HG03378 (cell line): ENCODE measurements around the gene ATP5F1D.

ENCODE experiments used
- ATAC-seq: cut with Tn5 transposase; IDR thresholded peaks from one replicate; pipeline ENCODE4 v1.9.1; 2021; ENCODE audit warnings: mild to moderate bottlenecking, moderate library complexity; ENCODE audit not compliant: unreplicated experiment

Gene ATP5F1D

DNA sequence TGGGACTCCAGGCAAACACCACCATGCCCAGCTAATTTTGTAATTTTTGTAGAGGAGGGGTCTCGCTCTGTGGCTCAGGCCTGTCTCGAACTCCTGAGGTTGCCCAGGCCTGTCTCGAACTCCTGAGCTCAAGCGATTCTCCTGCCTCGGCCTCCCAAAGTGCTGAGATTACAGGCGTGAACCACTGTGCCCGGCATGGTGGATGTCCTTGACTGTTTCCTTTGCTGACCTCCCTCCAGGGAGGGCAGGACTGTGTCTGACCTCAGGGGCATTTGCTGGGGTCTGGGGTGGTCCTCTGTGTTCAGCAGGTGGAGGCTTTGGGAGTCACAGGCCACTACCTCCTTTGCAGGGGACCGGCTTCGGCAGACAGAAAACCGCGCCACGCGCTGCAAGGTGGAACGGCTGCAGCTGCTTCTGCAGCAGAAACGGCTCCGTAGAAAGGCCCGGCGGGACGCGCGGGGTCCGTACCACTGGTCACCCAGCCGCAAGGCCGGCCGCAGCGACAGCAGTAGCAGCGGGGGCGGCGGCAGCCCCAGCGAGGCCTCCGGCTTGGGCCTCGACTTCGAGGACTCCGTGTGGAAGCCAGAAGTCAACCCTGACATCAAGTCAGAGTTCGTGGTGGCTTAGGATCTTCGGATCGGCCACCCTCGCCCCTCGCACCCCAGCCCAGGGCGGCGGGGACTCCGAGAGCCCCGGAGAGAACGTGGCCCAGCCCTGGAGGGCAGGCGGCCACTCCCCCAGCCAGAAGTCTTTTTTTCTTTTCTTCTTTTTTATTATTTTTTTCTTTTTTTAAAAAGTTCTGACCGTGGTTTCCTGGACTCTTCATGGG is 15.3 kb downstream of the ATP5F1D start:
- ATAC-seq: no peak

DNA sequence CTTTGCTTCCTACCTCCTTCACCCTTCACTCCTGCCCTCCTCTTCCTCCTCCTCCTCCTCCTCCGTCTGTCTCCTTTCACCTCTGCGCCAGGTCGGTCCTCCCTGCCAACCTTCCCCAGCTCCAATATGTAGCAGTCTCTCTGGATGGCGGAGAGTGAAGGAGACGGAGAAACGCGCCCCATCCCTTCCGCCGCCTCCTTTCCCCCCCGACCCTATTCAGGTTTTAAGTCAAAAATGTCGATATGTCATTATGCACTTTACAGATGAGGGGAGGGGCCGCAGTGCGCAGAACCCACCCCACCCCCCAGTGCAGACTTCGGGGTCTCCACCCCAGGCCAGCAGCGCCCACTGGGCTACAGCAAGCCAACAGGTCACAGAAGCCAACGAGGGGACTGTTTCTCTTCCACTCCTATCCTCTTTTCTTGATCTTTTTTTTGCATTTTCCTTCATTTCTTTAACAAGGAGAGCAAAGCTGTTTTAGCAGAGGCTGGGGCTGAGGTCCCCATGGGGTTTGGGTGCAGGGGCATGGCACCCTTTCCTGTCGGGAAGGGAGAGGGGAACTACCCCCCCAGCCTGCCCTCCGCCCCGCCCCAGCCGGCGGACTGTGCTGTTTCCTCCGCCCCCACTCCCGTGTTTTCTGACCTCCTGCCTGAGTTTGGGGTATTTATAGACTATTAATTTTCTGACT is 16.1 kb downstream of the ATP5F1D start:
- no peak for ATAC-seq

- ATAC-seq: no peak
Measured at GRCh38 chr19:1258163-1258492, 16.6 kb downstream of the ATP5F1D start.

DNA sequence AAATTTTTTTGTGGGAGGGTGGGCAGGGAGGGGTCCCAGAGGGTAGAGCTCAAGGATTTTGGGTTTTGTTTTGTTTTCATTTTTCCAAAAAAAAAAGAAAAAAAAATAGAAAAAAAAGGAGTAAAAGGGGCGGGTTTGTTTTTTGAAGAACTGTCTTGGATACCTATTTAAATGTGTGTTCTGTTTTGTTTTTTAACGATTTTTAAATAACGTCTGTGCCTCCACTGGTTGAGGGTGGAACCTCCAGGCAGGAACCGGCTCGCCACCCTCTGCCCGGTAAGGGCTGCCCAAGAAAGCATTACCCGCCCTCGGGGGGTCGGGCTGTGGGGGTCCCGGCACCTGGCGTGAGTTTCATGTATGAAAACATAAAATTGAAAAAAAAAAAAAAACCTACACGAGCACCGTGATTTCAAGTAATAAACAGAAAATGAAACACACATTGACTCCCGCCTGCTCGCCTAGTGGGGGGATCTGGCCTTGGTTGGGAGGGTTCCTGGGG is 17.2 kb downstream of the ATP5F1D start:
- no peak for ATAC-seq

GRCh38 chr19:1259206-1259875 is 17.8 kb downstream of the ATP5F1D start:
- peak; percentile 30 for ATAC-seq

GRCh38 chr19:1259876-1260748 is 18.6 kb downstream of the ATP5F1D start:
- ATAC-seq: no peak

DNA sequence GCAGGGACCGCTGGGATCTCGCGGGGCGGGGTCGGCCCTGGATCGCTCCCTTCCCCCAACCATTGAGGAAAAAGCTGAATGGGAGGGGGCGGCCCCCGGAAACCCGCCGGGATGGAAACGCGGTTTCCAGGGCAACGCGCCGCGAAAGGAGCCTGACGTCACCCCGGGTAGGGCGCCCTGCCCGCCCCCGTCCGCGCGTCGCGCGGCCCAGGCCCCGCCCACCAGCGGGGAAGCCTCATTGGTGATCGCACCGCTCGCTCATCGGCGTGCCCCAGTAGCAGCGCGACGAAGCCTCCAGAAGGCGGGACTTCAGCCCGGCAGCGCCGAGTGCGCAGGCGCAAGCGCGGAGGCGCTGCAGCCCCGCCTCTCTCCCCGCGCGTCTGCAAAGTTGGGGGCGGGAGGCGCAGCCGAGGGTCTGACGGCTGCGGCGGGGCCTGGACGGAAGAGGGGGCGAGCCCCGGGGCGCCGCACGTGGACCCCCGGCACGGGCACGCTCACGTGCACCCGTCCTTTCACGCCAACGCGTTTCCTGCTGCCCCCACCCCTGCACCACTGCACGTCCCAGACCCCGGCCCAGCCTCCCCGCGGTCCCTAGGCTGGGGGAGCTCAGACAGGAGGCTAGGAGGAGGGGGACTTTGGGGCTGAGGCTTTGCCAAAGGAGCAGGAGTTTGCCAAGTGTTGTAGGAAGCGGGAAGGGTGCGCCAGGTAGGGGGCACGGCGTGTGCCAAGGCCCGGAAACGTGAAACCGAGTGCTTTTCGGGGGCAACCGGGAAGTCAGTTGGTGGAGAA is 19.4 kb downstream of the ATP5F1D start:
- no peak for ATAC-seq

DNA sequence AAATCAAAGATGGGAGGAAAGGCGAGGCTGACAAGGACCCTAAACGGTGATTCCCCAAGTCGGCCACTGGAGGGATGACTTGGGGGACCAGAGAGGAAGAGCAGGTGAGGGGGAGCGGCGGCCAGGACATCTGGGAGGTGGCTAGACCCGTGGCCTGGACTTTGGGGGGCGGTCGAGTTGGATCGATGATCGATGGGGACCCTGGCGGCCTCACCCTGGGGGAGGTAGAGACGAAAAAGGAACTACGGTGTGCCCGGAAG is 19.9 kb downstream of the ATP5F1D start:
- no peak for ATAC-seq

DNA sequence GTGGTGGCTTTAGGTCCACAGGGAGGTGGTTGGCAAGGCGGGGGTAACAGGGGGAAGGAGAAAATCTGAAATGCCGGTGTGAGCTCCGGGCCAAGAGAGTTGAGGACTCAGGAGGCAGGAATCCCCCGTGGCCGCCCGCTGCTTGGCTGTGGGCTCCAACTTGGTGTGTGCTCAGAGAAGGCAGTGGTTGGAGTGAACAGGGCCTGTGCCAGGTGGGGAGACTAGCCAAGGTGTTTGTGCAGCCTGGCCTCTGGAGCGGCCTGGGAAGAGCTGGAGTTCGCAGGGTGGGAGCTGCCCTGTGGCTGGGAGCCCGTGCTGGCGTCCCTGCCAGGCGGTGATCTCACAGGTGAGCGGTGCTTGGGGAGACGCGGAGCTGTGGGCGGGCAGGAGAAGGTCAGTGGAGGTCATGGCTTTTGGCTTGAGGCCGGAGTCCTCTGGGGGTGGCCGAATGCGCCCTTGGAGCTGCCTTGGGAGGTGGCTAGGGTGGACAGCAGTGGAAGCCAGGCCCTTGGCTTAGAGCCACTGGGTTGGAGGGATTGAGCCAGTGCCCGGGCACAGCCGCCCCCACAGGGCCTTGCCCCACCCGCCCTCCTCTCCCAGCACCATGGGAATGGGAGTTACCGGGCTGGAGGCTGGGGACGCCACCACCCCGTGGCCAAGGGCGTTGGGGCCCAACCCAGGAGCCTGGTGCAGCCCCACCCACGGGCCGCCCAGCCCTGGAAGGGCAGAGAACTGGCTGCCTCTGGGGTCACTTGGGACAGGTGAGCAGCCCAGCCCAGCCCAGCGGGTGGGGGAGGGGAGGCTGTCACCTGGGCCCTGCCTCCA is 20.5 kb downstream of the ATP5F1D start:
- no peak for ATAC-seq

DNA sequence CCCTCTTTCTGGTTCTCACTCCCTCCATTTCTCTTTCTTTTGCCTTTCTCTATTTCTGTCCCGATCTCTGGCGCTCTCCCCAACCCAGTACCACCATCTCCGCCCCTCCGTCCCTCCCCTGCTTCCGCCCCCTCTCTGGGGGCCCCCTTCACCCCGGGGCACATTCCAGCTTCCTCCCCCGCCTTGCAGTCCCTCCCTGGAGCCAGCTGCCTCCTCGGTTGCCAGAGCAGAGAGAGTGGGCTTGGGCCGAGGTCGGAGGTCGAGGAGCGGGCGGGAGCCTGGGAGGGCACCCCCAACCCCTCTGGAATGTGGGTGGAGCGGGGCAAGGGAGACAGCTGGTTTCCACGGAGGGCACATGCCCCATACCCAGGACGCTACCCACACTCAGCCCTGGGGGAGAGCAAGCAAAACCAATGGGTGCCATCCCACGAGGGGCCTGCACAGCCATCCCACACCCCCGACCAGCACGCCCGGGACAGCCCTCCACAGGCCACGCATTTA is 21.1 kb downstream of the ATP5F1D start:
- no peak for ATAC-seq

DNA sequence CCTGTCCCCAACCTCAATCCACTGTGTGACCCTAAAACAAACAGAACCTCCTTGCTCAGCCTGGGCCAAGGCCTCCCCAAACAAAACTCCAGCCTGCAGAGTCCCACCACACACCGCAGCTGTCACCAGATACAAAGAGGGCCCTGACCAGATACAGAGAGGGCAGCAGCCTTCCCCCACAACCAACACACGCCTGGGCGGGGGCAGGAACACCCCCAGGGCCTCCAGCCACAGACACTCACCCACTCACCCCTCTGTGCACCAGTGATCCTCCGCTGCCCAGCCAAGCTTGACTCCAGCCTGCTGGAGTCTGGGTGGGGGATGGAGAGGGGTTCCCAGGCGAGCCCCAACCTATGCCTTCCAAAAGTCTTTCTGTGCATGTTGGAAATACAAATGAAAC is 21.6 kb downstream of the ATP5F1D start:
- ATAC-seq: no peak

- ATAC-seq: no peak
Measured at GRCh38 chr19:1264801-1265614, 23.5 kb downstream of the ATP5F1D start.

DNA sequence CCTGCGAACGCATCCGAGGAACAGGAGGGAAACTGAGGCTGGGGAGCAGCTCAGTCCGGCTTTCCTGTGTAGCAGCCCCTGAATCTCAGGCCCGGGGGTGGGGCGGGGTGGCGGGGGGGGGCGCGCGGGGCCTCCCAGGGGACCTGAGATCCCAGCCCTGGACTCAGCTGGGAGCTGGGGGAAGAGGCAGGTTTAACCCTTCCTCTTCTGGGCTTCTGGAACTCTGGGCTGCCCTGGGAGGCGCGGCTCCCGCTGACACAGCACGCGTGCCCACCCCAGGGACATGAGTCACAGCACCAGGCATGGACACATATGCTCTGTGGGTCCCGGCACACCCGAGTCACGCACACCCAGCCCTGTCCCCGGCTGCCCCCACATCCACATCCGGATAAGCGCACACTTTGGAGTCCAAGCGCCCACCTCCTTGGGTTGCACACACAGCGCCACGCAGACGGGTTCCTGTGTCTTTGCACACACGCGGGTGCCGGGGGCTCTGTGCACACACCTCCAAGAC is 24.1 kb downstream of the ATP5F1D start:
- no peak for ATAC-seq

- no peak for ATAC-seq
Measured at GRCh38 chr19:1266129-1266915, 24.8 kb downstream of the ATP5F1D start.

- no peak for ATAC-seq
Measured at GRCh38 chr19:1266916-1267476, 25.4 kb downstream of the ATP5F1D start.

- ATAC-seq: no peak
Measured at GRCh38 chr19:1267477-1268225, 26.1 kb downstream of the ATP5F1D start.
